Muscle layer of colon (tissue), 2 donors: Measurements from ENCODE around the gene PCDH9.

ENCODE experiments used
- H3K27ac ChIP-seq: one replicate; pipeline ENCODE4 v1.7.0; 2013; ENCODE audit warnings: low read depth, mild to moderate bottlenecking, low read length, moderate library complexity
- H3K27me3 ChIP-seq, 2 donors: one replicate each; pipeline ENCODE4 v1.7.0; 2013; ENCODE audit warnings: low read length in 2 of 2, mild to moderate bottlenecking in 2 of 2; ENCODE audit not compliant: insufficient read depth in 2 of 2, control insufficient read depth in 1 of 2
- H3K36me3 ChIP-seq: one replicate; pipeline ENCODE4 v1.7.0; 2013; ENCODE audit warnings: mild to moderate bottlenecking, low read length; ENCODE audit not compliant: insufficient read depth
- H3K4me1 ChIP-seq: one replicate; pipeline ENCODE4 v1.7.0; 2013; ENCODE audit warnings: mild to moderate bottlenecking, low read length; ENCODE audit not compliant: insufficient read depth
- H3K4me3 ChIP-seq, 2 donors: one replicate each; pipeline ENCODE4 v1.7.0; 2013; ENCODE audit warnings: low read length in 2 of 2, low read depth in 1 of 2, mild to moderate bottlenecking in 1 of 2, moderate library complexity in 1 of 2
- H3K9ac ChIP-seq: one replicate; pipeline ENCODE4 v1.7.0; 2013; ENCODE audit warnings: low read length
- H3K9me3 ChIP-seq: one replicate; pipeline ENCODE4 v1.7.0; 2013; ENCODE audit warnings: mild to moderate bottlenecking, low read length
- donor health status: abdominal sarcoma.
- donor health status: Adenocarcinoma of cecum.

The PCDH9 gene

GRCh38 chr13:67015976-67016600, 214.0 kb downstream of the PCDH9 start:
- Histone ChIP-seq H3K9ac (no peak overlapping the region), H3K27me3 (no peaks in the 10 kb centered on the region), H3K4me1 (no peaks in the 10 kb centered on the region), H3K36me3 (no peaks in the 10 kb centered on the region), H3K4me3 (no peak overlapping the region), H3K27ac (no peak overlapping the region), H3K9me3 (no peaks in the 10 kb centered on the region)

DNA sequence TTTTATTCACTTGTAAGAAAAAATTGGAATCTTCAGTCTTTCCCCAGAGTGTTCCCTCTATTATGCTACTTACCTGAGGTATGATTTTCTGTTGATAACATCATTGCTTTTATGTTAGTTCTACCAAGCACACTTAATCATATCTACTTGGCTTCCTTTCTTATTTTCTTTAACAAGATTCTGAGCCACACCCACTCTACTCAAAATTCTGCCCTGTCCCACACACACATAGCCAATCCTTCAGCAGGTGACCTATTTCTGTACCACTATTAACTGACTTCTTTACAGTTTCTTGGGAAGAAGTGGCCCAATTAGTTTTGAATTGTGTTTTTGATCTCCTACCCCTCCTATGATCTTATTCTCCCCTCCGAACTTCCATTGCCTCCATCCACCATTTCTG, 215.7 kb downstream of the PCDH9 start:
- no peak overlapping the region for H3K27ac ChIP-seq
- no peaks in the 10 kb centered on the region for H3K27me3 ChIP-seq
- H3K36me3 ChIP-seq: no peaks in the 10 kb centered on the region
- no peak overlapping the region for H3K4me3 ChIP-seq
- H3K9ac ChIP-seq: no peak overlapping the region
- H3K4me1 ChIP-seq: no peaks in the 10 kb centered on the region
- H3K9me3 ChIP-seq: no peaks in the 10 kb centered on the region

DNA sequence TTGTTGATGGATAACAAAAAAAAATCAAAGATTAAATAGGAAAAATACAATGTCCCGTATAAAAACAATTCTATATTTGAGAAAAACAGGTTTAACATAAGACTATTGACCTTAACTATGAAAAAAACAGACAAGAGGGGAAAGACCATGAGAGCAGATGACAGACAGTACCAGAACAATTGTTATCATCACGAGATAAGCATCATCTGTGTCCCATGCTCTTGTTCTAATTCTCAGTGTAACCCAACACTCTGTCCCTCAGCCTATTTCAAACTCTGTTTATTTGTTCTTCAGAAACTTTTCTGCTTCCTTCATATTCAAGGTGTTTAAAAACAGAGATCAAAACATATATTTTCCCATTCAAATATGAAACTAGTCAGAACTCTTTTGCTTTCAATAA, 216.4 kb downstream of the PCDH9 start:
- no peak overlapping the region for H3K9ac ChIP-seq
- H3K27me3 ChIP-seq: no peaks in the 10 kb centered on the region
- H3K4me3 ChIP-seq: no peak overlapping the region
- no peak overlapping the region for H3K27ac ChIP-seq
- H3K9me3 ChIP-seq: no peaks in the 10 kb centered on the region
- H3K36me3 ChIP-seq: no peaks in the 10 kb centered on the region
- no peaks in the 10 kb centered on the region for H3K4me1 ChIP-seq

DNA sequence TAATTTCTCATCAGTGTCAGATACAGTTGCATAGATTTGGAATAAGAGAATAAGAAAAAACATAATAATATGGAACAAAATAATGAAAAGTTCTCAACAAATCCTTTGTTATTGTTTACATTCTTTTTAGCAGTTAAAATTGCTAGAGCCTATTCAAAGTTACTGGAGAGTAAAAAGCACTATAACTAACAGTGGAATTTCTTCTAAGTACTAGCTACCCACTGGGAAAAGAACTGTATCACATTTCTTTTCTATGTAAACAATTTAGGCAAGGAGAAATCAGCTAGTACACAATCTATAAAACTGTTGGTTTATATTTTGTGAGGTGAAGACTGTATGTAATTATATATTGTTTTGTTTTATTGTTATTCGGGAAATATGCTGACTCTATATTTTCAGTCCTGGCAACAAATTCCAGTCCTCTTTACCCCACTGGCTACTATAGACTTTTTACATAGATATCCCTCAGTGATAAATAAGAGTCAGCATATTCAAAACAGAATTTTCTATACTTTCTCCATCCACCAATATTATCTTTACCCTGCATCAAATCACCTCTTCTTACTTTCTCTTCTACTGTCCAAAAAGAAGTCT, 222.0 kb downstream of the PCDH9 start:
- no peak overlapping the region for H3K4me3 ChIP-seq
- no peaks in the 10 kb centered on the region for H3K9me3 ChIP-seq
- H3K9ac ChIP-seq: no peak overlapping the region
- no peaks in the 10 kb centered on the region for H3K36me3 ChIP-seq
- H3K27ac ChIP-seq: no peak overlapping the region
- H3K4me1 ChIP-seq: no peaks in the 10 kb centered on the region
- H3K27me3 ChIP-seq: no peaks in the 10 kb centered on the region

DNA sequence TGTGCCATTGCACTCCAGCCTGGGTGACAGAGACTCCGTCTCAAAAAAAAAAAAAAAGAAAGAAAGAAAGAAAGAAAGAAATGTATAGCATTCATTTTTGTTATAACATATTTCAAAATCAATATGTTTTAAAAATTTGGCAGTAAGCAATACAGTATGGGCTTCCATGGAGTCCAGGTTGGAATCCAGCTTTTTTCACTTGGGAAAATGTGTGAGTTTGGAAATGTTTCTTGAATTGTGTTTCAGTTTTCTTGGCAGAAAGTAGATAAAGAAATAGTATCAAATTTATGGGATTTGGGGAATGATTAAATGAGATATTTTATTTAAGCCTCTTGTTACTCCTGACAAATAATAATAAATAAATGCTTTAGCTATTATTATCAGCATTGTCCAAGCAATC, 225.6 kb downstream of the PCDH9 start:
- no peak overlapping the region for H3K9ac ChIP-seq

DNA sequence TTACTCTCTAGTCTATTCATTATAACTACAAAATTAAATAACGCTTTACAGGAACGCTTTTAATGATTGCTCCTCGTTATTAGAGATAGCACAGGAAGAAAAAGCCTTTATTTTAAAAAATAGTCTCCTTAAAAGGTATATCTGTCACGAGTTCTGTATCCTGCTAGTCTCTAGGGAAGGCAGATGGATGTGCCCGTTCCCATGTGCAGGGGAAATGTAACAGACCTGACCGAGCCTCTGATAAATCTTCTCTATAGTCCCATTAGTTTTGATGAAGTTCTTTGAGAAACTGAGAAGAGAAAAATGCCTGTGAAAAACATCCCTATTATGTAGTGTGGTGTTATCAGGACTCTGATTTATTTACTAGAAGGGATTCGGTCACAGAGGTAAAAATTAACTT, 226.4 kb downstream of the PCDH9 start:
- no peaks in the 10 kb centered on the region for H3K27me3 ChIP-seq

More for the DNA sequence above, 225.6 kb downstream of the PCDH9 start:
- Histone ChIP-seq H3K27me3 (no peaks in the 10 kb centered on the region), H3K36me3 (no peaks in the 10 kb centered on the region), H3K4me3 (no peak overlapping the region), H3K27ac (no peak overlapping the region), H3K4me1 (no peaks in the 10 kb centered on the region), H3K9me3 (no peaks in the 10 kb centered on the region)

DNA sequence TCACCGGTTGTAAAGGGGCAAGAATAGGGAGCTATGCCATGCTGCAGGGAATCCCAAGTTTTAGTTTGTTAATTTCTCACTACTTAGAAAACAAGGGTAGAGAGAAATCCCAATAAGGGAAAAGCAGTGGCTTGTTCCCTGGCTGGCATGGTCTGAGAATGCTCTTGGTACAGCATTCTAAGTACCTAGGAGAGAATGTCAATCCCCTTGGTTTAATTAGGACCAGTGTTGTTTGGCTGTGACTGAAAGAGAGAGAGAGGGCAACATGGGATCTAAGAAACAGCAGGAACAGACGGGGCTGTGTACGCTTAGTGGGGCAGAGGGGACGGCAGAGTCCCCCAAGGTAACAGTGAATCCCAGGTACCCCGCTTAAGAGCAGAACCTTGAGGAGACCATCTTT, 228.8 kb downstream of the PCDH9 start:
- Histone ChIP-seq H3K9me3 (no peaks in the 10 kb centered on the region), H3K27ac (no peak overlapping the region), H3K27me3 (no peaks in the 10 kb centered on the region), H3K4me1 (no peaks in the 10 kb centered on the region), H3K4me3 (no peak overlapping the region), H3K36me3 (no peaks in the 10 kb centered on the region), H3K9ac (no peak overlapping the region)

More for the DNA sequence above, 226.4 kb downstream of the PCDH9 start:
- Histone ChIP-seq H3K4me3 (no peak overlapping the region), H3K4me1 (no peaks in the 10 kb centered on the region), H3K9me3 (no peaks in the 10 kb centered on the region), H3K9ac (no peak overlapping the region), H3K36me3 (no peaks in the 10 kb centered on the region), H3K27ac (no peak overlapping the region)

- Histone ChIP-seq H3K4me1 (no peaks in the 10 kb centered on the region), H3K9me3 (no peaks in the 10 kb centered on the region), H3K27me3 (no peaks in the 10 kb centered on the region), H3K4me3 (no peak overlapping the region), H3K9ac (no peak overlapping the region), H3K36me3 (no peaks in the 10 kb centered on the region), H3K27ac (no peak overlapping the region)
Observed at GRCh38 chr13:66996503-66996902, 233.6 kb downstream of the PCDH9 start.

DNA sequence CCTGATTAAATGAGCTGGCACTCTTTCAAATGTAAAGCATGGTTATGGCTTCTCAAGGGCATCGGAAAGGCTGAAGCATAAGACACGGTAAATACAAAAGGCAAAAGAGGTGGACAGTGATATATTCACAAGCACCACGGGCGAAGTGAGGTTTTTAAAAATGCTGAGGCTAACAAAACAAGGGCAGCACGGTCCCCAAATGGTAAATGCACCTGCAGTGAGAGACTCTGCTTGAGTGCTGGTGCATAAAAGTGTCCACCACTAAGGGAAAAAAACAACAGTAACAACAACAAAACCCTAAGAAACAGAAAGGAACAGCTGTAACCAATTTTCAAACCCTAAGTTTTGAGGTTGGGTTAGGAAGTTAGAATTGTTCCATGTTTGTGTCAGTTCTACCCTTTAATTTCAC, 234.9 kb downstream of the PCDH9 start:
- H3K27ac ChIP-seq: no peak overlapping the region
- no peak overlapping the region for H3K4me3 ChIP-seq
- no peaks in the 10 kb centered on the region for H3K27me3 ChIP-seq
- H3K9me3 ChIP-seq: no peaks in the 10 kb centered on the region
- no peak overlapping the region for H3K9ac ChIP-seq
- no peaks in the 10 kb centered on the region for H3K4me1 ChIP-seq
- no peaks in the 10 kb centered on the region for H3K36me3 ChIP-seq

DNA sequence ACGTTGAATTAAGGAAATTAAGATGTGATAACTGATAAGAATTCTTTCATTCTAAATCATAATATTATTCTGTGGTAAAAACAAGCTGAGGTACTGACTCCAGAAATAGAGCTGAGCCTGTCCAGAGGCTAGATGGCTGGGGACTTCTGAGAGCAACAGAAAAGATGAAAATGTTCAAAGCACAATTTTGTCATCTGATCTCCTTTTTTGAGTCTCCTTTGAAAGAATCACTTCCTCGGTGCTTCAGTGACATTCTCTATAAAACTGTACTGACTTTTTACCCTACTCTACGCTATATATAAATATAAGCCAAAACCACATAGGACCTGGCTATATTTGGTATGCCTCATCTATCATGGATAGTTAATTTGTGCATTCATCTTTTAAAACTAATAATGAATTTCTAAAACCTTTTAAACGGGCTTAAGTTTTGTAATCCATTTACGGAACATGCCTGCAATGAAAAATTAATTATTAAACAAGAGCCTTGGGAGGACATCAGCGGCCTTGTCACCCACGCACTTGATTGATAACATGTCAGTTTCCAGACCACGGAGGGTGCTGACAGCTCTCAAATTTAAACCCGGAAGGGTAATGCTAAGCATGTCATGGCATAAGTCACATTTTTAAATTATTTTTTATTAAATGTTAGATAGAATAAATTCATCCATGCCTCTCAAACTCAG, 235.5 kb downstream of the PCDH9 start:
- Histone ChIP-seq H3K36me3 (no peaks in the 10 kb centered on the region), H3K4me3 (peak overlapping the region in 1 of 2 donors; percentile 26), H3K27me3 (no peaks in the 10 kb centered on the region), H3K27ac (no peak overlapping the region), H3K9ac (no peak overlapping the region), H3K9me3 (no peaks in the 10 kb centered on the region), H3K4me1 (no peaks in the 10 kb centered on the region)

GRCh38 chr13:66994097-66994496, 236.0 kb downstream of the PCDH9 start:
- no peak overlapping the region for H3K27ac ChIP-seq
- no peaks in the 10 kb centered on the region for H3K4me1 ChIP-seq
- H3K36me3 ChIP-seq: no peaks in the 10 kb centered on the region
- peak overlapping the region in 1 of 2 donors; percentile 26 for H3K4me3 ChIP-seq
- no peaks in the 10 kb centered on the region for H3K27me3 ChIP-seq
- no peak overlapping the region for H3K9ac ChIP-seq
- H3K9me3 ChIP-seq: no peaks in the 10 kb centered on the region

DNA sequence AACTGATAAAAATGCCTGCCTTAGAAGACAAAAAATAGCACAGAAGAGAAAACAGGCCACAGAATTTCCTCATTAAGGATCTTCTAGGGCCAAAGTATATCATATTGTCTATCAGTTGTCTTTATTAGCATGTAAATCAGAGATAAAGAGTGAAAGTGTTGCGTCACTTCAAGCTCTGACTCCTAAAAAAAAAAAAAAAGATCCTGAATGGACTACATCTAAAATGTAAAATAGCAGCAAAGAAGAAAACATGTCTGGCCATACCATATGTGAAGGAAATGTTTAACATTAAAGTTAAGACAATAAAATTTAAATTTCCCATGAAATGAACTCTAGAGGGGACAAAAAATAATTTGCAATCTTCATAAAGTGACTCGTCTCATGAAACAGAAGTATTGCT, 237.4 kb downstream of the PCDH9 start:
- Histone ChIP-seq H3K9ac (no peak overlapping the region), H3K9me3 (no peaks in the 10 kb centered on the region), H3K27me3 (no peaks in the 10 kb centered on the region), H3K36me3 (no peaks in the 10 kb centered on the region), H3K4me1 (no peaks in the 10 kb centered on the region), H3K4me3 (no peak overlapping the region), H3K27ac (no peak overlapping the region)
